Stimulated activated CD4-positive, alpha-beta T cell treated with anti-CD3 and anti-CD28 coated beads, Interleukin-12 subunit alpha, Interleukin-12 subunit beta, amount 100 ng/mL, for 4 hours (primary cell): ENCODE data around the gene COMMD10.
"Not testable (repeated sequence)": the region's sequence is repeated elsewhere in the genome, so short reads cannot be mapped to it uniquely, and the experiment has no call there.

Experiments used
- DNase-seq: peaks from one replicate; pipeline ENCODE4 v3.0.0-alpha.2; 2020

The COMMD10 gene

DNA sequence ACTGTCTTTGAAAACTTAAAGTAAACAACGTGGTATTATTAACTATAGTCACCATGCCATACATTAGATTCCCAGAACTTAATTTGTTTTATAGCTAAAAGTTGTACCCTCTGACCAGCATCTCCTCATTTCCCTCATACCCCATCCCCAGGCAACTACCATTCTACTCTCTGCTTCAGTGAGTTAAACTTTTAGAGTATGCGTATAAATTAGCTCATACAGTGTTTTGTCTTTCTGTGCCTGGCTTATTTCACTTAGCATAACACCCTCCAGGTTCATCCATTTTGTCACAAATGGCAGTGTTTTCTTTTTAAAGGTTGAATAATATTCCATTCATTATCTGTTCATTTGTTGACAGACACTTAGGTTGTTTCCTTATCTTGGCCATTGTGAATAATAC, 14.2 kb downstream of the COMMD10 start:
- no peak for DNase-seq

DNA sequence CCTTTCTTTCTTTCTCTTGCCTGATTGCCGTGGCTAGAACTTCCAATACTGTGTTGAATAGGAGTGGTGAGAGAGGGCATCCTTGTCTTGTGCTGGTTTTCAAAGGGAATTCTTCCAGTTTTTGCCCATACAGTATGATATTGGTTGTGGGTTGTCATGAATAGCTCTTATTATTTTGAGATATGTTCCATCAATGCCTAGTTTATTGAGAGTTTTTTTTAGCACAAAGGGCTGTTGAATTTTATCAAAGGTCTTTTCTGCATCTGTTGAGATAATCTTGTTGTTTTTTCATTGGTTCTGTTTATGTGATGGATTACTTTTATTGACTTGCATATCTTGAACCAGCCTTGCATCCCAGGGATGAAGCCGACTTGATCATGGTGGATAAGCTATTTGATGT, 20.1 kb downstream of the COMMD10 start:
- DNase-seq, result not testable (repeated sequence)

DNA sequence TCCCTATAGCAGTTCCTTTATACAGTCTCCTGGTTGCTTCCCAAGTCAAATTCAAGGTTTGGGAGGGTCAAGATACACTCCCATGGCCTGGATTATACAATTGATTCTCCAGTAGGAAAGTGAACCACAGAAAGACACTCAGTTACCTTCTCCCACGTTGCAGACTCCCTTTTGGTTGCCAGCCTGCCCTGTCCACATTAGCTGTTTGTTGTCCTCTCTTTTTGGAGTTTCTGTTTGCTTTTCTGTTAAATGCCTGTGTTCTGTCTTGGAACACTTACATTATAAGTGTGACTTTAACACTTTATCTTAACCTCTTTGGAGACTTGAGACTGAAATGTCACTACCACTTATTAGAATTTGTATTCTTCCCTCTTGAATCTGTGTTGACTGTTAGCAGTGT, 30.3 kb downstream of the COMMD10 start:
- no peak for DNase-seq

DNA sequence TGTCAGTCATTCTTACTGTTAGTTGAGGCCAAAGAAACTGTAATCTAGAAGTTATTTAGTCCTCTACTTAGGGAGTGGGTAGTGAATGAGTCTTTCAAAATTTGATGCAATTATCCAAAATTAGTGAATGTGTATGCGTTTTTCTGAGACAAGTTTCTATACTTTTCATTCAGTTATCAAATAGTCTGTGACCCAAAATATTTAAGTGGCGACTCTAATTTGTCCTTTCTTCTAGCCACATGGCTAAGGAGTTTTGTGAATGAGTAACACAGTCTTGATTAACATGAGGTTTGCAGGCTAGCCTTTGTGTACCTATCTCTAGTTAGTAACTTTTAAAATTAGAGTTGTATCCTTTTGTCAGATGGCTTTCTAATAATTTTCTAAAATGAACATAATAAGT, 45.6 kb downstream of the COMMD10 start:
- no peak for DNase-seq

DNA sequence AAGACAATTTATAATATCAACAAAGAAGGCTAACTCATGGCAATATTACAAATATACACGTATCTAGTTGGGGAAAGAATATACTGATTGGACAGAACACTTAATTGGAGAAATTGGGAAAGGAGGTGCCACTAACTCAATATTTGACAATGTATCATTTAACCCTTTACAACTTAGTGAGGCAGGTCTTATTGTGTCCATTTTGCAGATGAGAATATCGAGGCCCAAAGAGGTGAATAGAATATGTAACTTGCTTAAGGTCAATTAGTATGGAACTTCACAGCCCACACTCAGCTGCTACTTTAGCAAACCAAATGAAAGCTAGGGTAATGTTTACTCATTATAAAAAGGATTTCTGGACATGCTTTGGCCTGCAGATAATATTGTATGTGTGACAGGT, 46.2 kb downstream of the COMMD10 start:
- DNase-seq, result no peak

DNA sequence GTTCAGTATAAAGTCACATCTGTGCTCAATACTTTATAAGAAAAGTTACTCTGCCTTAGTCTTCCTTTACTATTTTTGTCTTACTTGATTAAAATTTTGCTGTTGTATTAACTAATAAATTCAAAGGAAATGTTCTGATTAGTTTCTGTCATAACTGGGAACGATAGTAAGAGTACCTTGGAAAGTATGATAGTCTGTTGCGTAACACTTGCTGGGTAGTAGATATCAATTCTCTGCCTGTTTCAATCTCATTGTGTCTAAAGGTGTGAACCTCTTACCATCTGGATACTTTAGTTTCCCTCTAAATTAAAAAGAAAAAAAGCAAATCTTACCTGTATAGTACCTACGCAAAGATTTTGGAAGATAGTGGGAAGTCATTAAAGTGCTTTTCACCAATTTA, 48.5 kb downstream of the COMMD10 start:
- no peak for DNase-seq

DNA sequence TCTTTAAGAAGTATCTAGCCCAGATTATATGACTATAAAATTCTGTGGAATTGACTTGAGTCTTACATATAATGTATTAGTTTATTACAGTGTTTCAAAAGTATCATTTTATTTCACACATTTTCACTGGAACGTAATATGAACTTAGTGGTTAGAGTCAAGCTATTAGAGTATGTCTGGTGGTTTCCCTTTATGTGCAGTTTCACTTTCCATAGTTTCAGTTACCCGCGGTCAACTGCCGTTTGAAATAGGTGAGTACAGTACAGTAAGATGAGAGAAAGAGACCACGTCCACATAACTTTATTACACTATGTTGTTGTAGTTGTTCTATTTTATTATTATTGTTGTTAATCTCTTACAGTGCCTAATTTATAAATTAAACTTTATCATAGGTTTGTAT, 50.5 kb downstream of the COMMD10 start:
- no peak for DNase-seq

DNA sequence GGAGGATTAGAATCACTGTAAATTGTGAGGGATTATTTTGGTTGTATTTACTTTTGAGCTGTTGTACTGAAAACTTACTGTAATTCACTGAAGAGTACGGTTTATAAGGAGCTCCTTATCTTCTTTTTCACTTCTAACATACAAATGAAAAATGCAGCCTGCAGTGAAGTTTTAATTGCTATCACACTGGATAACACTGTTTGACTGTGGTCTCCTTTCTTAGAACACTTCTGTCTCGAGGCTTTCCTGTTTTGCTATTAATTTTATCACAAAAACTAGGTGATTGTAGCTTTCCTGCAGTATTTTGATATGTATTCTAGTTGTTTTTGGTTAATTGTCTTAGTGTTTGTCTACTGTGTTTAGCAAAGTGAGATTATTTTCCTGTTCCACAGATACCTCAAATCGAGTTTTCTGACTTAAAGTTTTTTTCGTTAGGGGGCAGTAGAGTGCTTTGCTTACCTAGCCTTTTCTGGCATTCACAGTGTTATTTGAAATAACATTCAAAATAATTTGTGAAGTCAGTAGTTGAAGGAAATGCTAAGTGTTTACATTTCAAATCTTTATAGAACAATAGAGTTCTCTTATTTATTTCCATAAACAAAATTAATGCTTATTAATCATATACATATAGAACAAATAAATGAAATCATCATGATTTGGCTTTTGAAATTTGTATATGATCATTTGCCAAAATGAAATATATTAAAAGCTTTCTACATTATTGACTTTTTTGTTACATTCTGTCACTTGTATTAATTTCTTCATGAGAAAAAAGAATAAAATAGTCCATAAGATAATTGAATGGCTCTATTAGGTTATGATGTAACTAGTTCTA, 52.9 kb downstream of the COMMD10 start:
- no peak for DNase-seq

DNA sequence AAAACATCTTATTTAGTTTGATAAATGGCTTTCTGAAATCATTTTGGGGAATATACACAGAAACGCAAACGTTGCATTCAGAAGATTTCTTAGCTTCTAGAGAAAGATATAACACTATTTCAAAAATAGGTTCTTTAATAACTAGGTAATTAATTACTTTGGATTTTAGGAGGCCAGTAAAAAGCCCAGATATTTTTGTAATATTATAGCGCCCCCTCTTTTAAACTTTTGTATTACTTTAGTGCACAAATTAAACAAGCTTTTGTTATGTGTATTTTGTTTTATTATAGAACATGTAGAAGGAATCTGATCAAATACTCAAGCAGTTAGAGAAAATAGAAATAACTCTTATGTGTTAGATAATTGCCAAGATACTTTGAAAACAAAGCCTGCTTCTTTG, 57.7 kb downstream of the COMMD10 start:
- no peak for DNase-seq

DNA sequence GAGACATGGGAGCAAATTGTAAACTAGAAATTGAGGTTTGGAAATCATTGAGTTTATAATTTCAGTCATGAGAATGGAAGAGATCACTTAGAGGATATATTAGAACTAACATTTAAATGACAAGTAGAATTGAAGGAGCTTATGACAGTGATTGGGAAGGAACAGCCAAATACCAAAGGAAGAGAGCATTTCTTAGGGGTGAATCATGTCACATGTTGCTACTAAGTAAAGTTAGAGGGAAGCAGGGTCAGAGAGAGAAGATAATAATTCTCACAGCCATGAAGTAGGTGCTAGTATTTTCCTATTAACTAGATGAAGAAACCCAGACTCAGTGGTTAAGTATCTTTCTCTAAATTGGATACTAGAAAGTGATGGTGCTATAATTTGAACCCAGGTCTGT, 59.3 kb downstream of the COMMD10 start:
- no peak for DNase-seq

DNA sequence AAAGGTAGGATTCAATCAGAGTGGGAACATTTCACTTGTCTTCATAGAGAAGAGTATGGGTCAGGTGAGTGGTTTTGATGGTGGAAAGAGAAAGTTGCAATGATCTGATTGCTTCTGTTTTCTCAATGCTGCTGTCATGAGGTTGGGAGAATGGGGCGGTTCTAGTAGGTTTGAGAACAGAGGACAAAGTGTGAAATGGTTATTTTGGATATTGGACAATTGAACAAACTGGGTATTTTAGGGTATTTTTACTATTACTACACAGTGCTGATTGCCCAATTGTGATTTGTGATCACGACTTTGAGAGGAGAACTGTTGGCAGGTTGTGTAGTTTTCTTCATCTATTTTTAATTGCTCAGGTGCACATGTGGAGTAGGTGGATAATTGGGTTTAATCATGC, 60.2 kb downstream of the COMMD10 start:
- no peak for DNase-seq

DNA sequence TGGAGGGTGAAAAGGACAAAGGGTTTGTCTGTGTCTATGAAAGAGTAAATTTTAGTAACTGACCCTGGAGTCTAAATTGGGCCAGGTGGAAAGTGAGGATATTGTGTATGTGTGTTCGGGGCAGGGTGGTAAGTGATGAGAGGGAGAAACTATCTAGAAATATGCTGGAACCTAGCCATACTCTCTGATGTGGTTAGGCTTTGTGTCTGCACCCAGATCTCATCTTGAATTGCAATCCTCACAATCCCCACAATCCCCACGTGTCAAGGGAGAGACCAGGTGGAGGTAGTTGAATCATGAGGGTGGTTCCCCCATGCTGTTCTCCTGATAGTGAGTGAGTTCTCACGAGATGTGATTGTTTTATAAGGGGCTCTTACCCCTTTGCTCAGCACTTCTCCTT, 60.6 kb downstream of the COMMD10 start:
- no peak for DNase-seq

DNA sequence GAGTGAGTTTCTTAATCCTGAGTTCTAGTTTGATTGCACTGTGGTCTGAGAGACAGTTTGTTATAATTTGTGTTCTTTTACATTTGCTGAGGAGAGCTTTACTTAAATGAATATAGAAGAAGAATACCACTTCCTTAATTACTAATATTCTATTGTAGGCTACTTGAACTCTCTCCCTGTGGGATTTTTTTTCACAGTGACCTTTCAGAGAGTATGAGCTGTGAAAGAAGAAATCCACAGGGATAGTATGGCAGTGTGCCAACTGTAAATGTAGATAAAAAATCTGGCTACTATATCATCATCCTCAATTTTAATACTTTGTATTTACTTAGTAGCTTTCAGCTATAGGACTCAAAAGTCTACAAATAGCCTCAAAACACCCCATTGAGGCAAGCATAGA, 67.3 kb downstream of the COMMD10 start:
- no peak for DNase-seq

DNA sequence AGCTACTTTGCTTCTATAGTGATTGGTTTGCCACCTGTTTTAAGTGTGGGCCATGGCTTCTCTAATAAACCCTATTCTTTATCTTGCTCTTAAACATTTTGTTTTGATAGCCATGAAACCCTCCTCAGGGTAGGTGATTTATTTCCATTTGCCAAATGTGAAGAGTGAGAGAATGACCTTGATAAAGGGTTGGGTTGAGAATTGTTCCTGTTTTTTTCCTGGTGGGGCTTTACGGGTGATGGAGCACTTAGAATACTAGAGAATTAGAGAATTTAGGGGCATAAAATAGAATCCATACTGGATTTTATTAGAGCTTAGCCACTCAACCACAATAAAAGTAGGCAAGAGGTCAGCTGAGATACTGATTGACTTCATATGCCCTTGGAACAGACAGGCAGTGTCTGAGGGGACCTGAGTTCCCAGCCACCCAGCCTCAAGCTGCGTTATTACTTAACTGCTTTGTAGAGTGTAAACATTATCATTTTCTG, 68.9 kb downstream of the COMMD10 start:
- no peak for DNase-seq

DNA sequence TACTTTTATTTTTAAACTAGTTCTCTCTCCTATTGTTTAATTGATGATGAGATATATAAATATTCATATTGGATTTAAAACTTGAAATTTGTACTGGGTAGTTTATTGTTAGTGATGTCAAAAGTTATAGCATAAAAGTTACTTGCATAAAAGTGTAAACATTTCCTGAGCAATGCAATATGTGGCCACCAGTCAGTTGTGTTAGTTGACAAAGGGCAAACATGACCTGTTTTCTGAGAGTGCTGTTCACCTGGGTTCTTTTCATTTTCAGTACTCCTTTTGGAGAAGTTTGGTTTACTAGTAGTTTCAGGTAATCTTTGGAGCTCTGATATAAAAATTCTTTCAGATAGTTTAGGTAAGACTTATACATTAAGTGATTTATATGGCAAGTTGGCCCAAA, 69.4 kb downstream of the COMMD10 start:
- no peak for DNase-seq

DNA sequence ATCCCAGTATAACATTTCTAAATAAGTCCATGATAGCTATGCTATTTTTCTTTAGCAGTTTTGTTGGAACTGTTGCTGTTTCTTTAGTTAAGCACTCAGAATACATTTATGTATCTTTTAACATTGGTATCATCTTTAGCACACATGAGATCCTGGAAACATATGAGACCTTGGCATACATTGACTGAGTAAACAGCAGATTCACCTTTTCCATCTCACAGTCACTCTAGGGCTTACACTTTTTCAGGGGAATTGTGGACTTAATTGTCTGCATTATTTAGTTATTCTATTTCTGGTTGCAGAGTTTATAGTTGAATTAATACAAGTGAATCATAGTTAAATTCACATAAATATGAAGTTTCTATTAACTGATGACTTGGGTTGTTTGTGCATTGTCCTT, 70.1 kb downstream of the COMMD10 start:
- no peak for DNase-seq

DNA sequence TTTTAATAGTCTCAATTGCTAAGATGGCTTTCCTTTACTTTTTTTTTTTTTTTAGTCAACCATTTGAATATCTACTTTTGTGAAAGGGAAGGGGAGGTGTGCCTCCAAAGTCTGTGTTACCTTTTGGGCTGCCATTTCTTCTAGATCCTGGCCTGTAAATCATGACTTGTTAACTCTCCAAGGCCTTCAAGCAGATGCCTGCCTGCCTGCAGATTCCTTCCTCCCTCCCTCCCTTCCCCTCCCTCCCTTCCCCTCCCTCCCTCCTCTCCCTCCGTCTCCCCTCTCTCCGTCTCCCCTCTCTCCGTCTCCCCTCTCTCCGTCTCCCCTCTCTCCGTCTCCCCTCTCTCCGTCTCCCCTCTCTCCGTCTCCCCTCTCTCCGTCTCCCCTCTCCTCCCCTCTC, 73.1 kb downstream of the COMMD10 start:
- DNase-seq, result no peak

DNA sequence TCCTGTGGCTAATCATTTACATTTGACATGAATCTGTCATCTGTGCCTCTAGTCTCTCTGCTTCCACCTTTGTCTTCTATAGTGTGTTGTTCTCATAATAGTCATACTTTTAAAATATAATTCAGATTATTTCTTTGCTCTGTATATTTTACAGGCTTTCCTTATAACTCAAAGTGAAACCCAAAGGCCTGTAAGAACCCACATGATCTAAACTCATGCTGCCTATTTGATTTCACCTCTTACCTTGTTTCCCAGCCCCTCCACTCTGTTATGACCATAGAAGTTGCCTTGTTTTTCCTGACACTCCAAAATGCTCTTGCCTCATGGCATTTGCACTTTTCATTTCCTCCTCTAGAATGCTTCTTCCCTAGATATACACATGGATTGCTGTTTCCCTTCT, 74.2 kb downstream of the COMMD10 start:
- no peak for DNase-seq

DNA sequence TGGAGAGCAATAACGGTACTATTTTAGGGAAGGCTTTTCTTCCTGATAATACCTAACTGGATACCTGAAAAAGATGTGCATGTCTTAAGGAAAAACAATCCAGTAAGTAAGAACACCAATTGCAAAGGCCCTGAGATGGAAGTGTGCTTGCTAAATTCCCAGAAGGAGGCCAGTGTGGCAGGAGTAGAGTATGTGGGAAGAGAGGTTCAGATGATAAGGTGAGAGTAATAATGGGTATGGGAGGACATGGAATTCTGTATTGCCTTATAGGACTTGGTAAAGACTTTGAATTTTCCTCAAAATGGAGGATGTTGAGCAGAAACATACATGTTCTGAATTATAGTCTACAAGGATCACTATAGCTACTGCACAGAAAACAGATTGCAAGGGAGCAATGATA, 89.3 kb downstream of the COMMD10 start:
- no peak for DNase-seq

DNA sequence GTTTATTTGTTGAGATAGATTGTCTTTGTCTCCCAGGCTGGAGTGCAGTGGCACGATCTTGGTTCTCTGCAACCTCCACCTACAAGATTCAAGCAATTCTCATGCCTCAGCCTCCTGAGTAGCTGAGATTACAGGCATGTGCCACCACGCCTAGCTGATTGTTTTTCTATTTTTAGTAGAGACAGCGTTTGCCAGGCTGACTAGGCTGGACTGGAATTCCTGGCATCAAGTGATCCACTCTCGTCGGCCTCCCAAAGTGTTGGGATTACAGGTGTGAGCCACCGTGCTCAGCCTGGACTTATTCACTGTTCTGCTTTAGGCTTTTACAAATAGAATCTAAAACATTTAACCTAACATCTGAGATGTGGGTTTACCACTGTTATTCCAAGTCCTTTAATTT, 91.3 kb downstream of the COMMD10 start:
- no peak for DNase-seq

DNA sequence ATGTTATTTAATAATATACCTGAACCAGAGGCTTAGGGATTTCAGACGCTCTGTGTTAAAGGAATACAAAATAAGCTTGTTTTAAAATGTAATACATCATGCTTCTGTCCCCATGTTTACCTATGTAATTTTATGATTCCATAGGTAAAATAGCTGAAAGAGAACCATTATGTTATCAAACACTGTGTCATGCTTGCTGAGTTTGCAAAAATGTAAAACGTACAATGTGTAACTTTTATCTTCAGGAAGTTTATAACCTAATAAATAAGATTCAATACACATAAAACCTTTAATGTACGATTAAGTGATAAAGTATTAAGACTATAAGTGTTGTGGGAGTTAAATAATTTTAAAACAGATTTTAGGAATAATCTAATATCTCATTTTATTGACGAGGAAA, 94.1 kb downstream of the COMMD10 start:
- no peak for DNase-seq

DNA sequence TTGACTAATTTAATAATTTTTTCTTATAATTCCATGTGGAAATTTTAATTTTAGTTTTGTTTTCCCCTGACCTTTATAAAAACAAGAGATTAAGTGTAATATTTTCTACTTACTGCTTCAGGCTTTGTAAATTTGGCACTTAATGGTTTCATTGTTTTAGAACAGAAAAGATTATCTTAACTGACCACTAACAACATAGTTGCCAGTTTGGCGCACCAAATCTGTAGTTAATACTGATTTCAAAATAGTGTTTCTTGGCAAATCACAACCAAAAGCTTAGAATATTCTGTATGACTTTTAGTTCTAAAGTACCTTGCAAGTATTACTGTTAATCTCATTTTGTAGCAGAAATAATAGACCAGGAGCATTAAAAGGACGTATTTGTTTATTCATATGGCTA, 124.3 kb downstream of the COMMD10 start:
- DNase-seq, result no peak

DNA sequence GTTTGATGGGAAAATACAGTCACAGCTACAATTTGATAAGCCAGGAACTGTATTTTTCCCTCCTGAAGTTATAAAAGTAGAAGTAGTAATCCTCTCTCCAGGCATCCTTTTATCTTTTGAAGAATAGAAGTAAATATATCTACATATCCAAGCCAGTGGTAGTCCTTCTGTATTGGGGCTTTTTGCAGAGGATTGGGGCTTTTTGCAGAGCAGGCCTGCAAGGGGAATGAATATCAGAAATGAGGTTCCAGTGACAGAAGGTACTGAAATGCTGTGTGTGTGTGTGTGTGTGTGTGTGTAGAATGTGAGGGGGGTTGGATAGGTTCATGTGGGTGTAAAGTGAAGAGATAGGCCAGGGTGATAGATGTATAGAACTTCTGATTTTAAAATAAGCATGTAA, 127.4 kb downstream of the COMMD10 start:
- no peak for DNase-seq

DNA sequence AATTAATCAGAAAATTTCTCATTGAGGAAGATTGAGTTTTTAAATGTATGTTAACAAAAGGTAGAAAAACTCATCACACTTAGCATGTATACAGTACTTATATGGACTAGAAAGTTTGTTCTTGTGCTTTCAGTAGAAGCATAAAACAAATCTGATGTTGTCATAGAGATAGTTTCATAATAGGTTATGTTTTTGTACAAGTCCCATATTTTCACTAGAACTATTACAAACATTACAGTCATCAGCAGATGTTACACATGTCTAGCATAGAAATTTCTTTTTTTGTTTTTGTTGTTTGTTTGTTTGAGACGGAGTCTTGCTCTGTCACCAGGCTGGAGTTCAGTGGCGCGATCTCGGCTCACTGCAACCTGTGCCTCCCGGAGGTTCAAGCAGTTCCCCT, 131.4 kb downstream of the COMMD10 start:
- no peak for DNase-seq

DNA sequence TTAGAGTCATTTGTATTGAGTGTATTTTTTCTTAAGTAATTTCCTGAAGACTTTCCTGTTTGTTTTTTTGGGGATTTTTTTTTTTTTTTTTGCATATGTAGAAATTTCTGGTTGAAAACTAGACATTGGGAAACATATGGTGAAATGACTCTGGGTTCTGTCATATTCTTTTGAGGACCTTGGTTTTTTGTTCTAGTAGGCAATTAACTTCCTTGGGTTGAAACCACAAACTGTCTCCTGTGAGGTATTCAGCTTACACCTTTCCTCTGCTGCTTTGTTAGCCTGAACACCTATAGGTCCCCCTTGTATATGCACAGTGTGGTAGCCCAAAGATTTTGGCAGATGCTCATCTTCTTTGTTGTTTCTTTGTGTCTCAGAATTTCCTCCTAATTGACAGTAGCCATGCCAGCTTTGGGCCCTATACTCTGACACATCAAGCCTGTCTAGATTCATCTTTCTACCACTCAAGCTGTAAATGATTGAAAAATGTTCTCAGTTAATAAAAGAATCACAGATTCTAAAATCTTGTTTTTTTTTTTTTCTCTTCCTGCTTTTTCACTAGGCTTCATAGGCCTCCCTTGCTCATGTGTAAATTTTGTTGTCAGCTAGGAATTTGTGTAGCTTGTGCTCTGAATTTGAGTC, 140.6 kb downstream of the COMMD10 start:
- no peak for DNase-seq
